ENCODE data around the gene HSPG2.

The HSPG2 gene

DNA sequence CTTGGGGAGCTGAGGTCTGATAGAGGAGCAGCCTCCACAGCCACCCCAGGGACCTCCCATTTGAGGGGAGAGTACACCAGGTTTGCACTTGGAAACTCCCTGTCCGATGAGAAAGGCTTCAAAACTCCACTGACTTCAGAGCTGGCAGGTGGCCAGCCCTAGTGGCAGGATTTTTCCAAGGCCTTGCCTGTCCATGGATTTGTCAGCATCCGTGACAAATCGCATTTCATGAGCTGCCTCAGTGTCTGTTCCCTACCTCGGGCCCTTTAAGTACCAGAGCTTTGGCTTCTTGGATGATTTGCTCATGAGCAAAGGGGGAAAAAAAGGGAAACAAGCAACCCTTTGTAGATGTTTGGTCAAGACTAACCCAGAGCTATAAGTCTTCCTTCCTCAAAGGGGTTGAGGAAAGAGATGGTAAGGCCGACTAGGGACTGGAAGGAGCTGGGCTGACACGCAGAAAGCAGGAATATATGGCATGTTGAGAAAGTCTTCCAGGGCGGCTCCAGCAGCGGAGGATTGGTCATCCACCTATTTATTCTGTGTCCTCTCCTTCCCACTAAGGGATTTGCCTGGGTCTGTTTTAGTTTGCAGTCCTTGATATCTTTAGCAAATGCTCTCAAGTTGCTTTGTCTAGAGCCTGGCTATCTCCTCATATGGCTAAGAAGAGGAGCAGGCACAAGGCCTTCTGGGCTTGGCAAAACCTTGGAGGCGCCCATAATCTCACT lies 2.7 kb upstream of the HSPG2 start:
- H3K27me3 ChIP-seq: no peaks in the 10 kb centered on the region
- DNase-seq: peak; percentile 68
- no peaks in the 10 kb centered on the region for H3K9me3 ChIP-seq
- H3K4me1 ChIP-seq: peaks cover 7% of the 10 kb centered on the region; the same call in 1 of the 2 replicates
- H3K4me3 ChIP-seq (ENCODE audit: low read depth, low read length): no peak overlapping the region
- no peaks in the 10 kb centered on the region for H3K36me3 ChIP-seq
- TF ChIP-seq, protein P1, sequence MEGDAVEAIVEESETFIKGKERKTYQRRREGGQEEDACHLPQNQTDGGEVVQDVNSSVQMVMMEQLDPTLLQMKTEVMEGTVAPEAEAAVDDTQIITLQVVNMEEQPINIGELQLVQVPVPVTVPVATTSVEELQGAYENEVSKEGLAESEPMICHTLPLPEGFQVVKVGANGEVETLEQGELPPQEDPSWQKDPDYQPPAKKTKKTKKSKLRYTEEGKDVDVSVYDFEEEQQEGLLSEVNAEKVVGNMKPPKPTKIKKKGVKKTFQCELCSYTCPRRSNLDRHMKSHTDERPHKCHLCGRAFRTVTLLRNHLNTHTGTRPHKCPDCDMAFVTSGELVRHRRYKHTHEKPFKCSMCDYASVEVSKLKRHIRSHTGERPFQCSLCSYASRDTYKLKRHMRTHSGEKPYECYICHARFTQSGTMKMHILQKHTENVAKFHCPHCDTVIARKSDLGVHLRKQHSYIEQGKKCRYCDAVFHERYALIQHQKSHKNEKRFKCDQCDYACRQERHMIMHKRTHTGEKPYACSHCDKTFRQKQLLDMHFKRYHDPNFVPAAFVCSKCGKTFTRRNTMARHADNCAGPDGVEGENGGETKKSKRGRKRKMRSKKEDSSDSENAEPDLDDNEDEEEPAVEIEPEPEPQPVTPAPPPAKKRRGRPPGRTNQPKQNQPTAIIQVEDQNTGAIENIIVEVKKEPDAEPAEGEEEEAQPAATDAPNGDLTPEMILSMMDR (IDR thresholded peaks at IDR 0.05; ENCODE audit: low read depth, low read length): peak; percentile 43; the same call in 1 of the 2 replicates

DNA sequence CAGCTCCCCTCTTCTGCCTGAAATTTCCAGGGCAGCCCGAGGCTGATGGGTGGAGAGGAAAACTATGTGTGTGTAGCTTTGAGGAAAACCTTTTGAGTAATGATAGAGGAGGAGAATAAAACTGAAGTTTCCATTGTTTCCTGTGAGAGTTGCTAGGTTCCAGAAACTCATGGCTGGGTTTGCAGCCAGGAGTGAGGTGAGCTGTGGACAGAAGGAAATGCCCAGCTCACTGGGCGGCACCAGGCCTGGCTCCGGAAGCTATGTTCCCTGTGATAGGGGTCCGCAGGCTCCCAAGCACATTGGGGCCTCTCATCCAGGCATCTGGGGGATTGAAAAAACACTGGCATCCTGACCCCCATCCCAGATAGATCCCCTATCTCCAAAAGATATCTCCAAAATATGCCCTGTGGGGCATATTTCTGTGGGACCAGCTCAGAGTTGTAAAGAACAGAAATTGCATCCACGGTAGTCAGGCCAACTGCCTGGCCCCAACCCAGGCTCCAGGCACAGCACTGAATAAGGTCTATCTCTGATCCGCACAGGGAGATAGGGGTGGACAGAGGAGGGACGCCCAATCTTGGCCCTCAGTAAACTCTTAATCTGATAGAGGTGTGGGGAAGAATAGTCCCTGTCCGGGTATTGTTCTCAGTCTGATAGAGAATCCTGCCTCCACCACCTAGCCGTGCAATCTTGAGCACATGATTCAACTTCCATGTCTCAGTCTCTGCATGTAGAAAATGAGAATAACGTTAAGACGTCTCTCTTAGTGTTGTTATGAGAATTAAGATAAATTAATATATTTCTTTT lies 1.8 kb upstream of the HSPG2 start:
- no peak overlapping the region for H3K4me3 ChIP-seq (ENCODE audit: low read depth, low read length)
- no peaks in the 10 kb centered on the region for H3K27me3 ChIP-seq
- no peak for DNase-seq
- H3K4me1 ChIP-seq: peaks cover 7% of the 10 kb centered on the region; the same call in 1 of the 2 replicates
- H3K9me3 ChIP-seq: no peaks in the 10 kb centered on the region
- TF ChIP-seq, protein P1 (IDR thresholded peaks at IDR 0.05; ENCODE audit: low read depth, low read length): no peak
- H3K36me3 ChIP-seq: no peaks in the 10 kb centered on the region

DNA sequence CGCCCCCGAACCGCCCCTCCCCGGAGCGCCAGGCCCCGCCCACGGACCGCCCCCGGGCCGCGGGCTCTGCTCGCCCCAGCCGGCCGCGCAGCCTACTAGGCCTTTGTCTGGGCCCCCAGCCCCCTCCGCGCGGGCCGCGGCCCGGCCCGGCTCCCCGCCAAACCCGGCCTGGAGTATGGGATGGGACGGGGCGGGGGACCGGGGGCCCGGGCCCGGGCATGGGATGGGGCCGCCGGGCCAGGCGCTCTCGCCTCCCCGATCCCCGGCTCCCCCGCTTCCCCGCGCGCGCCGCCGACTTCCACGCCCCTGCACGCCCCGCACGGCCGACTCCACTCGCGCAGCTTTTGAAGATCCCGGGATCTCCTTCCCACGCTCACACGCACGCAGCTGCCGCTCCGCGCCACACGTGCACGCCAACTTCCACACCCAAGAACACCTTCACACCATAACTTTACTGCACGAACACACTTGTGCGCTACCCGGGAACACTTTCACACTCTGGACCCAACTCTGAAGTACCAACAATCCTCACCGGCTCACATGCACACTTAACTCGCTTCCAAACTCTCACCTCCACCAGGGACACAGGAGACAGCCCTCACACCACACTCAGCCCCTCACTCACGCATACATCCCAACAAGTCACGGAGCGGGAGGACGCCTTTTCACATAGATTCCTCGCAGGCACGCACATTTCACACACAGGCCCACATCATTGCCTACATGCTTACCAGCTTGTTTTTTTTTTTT lies 437 bp upstream of the HSPG2 start:
- TF ChIP-seq, protein P1 (IDR thresholded peaks at IDR 0.05; ENCODE audit: low read depth, low read length): no peak
- peaks cover 7% of the 10 kb centered on the region; the same call in 1 of the 2 replicates for H3K4me1 ChIP-seq
- no peaks in the 10 kb centered on the region for H3K27me3 ChIP-seq
- H3K36me3 ChIP-seq: no peaks in the 10 kb centered on the region
- H3K4me3 ChIP-seq (ENCODE audit: low read depth, low read length): 0 out of 2 replicates have a peak overlapping the region, but pooled peaks have one; percentile 19
- peak; percentile 72 for DNase-seq
- H3K9me3 ChIP-seq: no peaks in the 10 kb centered on the region

DNA sequence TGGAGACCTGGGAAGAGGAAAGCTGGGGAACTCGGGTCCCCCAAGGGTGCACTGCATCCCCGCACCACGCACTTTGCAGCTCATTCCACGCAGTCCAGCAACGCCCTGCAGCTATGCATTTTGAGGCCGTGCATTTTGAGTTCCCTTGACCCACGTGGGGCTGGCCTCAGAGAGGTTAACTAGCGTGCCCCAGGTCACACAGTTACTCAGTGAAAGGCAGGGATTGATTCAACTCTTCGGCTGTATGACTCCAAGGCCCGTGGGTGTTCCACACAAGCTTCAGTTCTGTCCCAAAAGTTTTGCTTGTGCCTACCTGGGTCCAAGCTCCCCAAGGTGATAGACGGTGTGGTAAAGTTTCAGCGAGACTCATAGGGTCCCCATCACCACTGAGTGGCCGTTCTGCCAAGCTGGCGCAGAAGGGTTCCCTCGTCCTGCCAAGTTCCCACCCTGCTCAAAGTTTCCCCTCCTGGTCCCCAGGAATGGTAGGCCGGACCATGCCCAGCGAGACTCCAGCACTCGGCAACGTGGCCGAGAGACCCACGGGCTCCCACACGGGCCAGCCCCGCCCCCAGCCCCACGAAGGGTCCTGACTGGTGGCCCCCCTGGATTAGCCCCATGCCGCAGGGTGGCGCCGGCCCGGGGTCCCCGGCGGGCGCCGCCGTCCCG lies 611 bp downstream of the HSPG2 start:
- no peak for DNase-seq
- Histone ChIP-seq H3K36me3 (no peaks in the 10 kb centered on the region), H3K27me3 (no peaks in the 10 kb centered on the region), H3K9me3 (no peaks in the 10 kb centered on the region), H3K4me3 (ENCODE audit: low read depth, low read length) (peak overlapping the region; percentile 52), H3K4me1 (peaks cover 7% of the 10 kb centered on the region; the same call in 1 of the 2 replicates)
- TF ChIP-seq, protein P1 (IDR thresholded peaks at IDR 0.05; ENCODE audit: low read depth, low read length): no peak

DNA sequence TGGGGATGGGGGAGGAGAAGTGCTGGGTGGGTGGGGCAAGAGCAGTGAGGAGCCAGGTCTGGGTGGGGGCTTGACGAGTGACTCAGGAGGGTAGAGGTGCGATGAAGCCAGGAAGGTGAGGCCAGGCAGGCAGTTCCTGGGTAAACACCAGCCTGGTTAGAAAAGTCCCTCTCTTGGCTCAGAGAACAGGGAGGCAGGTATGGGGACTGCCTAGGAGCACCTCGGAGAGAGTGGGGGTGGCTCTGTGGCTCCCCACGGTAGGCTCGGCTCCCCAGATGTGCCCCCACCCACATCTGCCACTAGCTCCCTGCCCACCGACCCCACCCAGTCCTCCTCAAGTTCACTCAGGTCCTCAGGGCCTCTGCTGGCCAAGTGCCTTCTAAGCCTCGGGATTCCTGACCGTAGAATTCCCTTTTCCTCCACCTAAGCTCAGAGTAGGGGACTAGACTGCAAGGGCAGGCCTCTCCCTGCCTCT lies 1.2 kb downstream of the HSPG2 start:
- peak overlapping the region; percentile 52 for H3K4me3 ChIP-seq (ENCODE audit: low read depth, low read length)
- DNase-seq: no peak
- H3K27me3 ChIP-seq: no peaks in the 10 kb centered on the region
- H3K9me3 ChIP-seq: no peaks in the 10 kb centered on the region
- H3K4me1 ChIP-seq: peaks cover 7% of the 10 kb centered on the region; the same call in 1 of the 2 replicates
- TF ChIP-seq, protein P1 (IDR thresholded peaks at IDR 0.05; ENCODE audit: low read depth, low read length): no peak
- no peaks in the 10 kb centered on the region for H3K36me3 ChIP-seq
